HCT116 (cell line): ENCODE results near the gene WDR83. TPM values are rescaled to one million over a fixed set of nuclear protein-coding genes. Genes with fewer than 3 reads are reported as not detected.

Experiments used
- ATAC-seq: fragments of 200-7000 bp; cut with Tn5 transposase; 2 replicates; pipeline ENCODE4 v1.9.1; 2020; ENCODE audit warnings: mild to moderate bottlenecking, moderate library complexity
- BruUV-seq: library from RNA; stranded (reverse); fragments of 400-500 nt; replicated peaks from 2 replicates; lab custom pipeline; 2021; lab: Mats Ljungman, UMichigan
- CTCF ChIA-PET: fragments of 300-600 bp; sonication (Branson Sonifier 250); formaldehyde crosslinking; loops from one replicate; lab custom pipeline; 2021; ENCODE audit warnings: antibody characterized with exemption; lab: Charles Lee
- POLR2A ChIA-PET: fragments of 300-600, 350-600 bp; sonication (Branson Sonifier 250); formaldehyde crosslinking; loops from one replicate; lab custom pipeline; 2021; ENCODE audit warnings: antibody characterized with exemption; lab: Charles Lee
- RAD21 ChIA-PET, 2 experiments: fragments of 300-600 bp; sonication (Branson Sonifier 250); formaldehyde crosslinking; loops; one replicate each; lab custom pipeline; 2023; ENCODE audit warnings: low total read pairs in 2 of 2; ENCODE audit not compliant: uncharacterized antibody in 2 of 2, unreplicated experiment in 2 of 2, low non-redundant PET in 1 of 2; lab: Charles Lee
- DNase-seq: peaks from one replicate; pipeline ENCODE4 v3.0.0-alpha.2; 2010; ENCODE audit warnings: low read depth, low spot score
- H2AFZ ChIP-seq: fragments of 200-600 bp; shearing (Covaris generic), sonication (generic); 2 replicates; pipeline ENCODE4 v1.6.1; 2017; ENCODE audit warnings: low read depth, mixed run types, mixed read lengths, antibody characterized with exemption, low read length; ENCODE audit not compliant: poor library complexity, severe bottlenecking
- H3K27ac ChIP-seq: 2 replicates; pipeline ENCODE4 v1.5.1; 2012; ENCODE audit warnings: low read depth, low read length
- H3K27me3 ChIP-seq: fragments of 200-600 bp; sonication (generic); 2 replicates; pipeline ENCODE4 v1.6.1; 2016; ENCODE audit warnings: mixed run types, low read length, mixed read lengths; ENCODE audit not compliant: insufficient read depth
- H3K36me3 ChIP-seq, 2 experiments: fragments of 200-500 bp in 1 of 2; fragments of 200-600 bp in 1 of 2; sonication (Bioruptor generic) in 1 of 2; sonication (generic) in 1 of 2; 2 replicates each; pipeline versions ENCODE4 v1.5.1 to v1.6.1; 2014 to 2016; ENCODE audit warnings: low read length in 2 of 2, inconsistent platforms in 1 of 2, mixed read lengths in 1 of 2, mixed run types in 1 of 2; ENCODE audit not compliant: insufficient read depth in 2 of 2, control insufficient read depth in 1 of 2
- H3K4me1 ChIP-seq, 2 experiments: fragments of 200-600 bp in 1 of 2; sonication (generic) in 1 of 2; 2 replicates each; pipeline versions ENCODE4 v1.5.1 to v1.6.1; 2012 to 2017; ENCODE audit warnings: low read length in 2 of 2, inconsistent platforms in 1 of 2, mild to moderate bottlenecking in 1 of 2, mixed read lengths in 1 of 2, mixed run types in 1 of 2, moderate library complexity in 1 of 2; ENCODE audit not compliant: insufficient read depth in 2 of 2, control insufficient read depth in 1 of 2
- H3K4me2 ChIP-seq: fragments of 200-600 bp; sonication (generic); 2 replicates; pipeline ENCODE4 v1.6.1; 2017; ENCODE audit warnings: mixed run types, low read length, mixed read lengths
- H3K4me3 ChIP-seq, 2 experiments: fragments of 200-600 bp in 1 of 2; sonication (generic) in 1 of 2; replicated peaks in 1 of 2; 2 replicates each; pipeline ENCODE4 v1.5.1; 2011 to 2016; ENCODE audit warnings: low read length in 2 of 2, control low read depth in 1 of 2, low read depth in 1 of 2, mild to moderate bottlenecking in 1 of 2, mixed read lengths in 1 of 2, mixed run types in 1 of 2
- H3K79me2 ChIP-seq: fragments of 200-600 bp; sonication (generic); 2 replicates; pipeline ENCODE4 v1.6.1; 2017; ENCODE audit warnings: mild to moderate bottlenecking, mixed run types, low read length, moderate library complexity, mixed read lengths; ENCODE audit not compliant: insufficient read depth
- H3K9ac ChIP-seq: fragments of 200-600 bp; sonication (generic); 2 replicates; pipeline ENCODE4 v1.6.1; 2016; ENCODE audit warnings: low read length, mixed read lengths
- H3K9me2 ChIP-seq: fragments of 200-600 bp; sonication (generic), shearing (Covaris generic); 2 replicates; pipeline ENCODE4 v1.6.1; 2017; ENCODE audit warnings: mixed run types, mild to moderate bottlenecking, moderate library complexity; ENCODE audit not compliant: insufficient read depth
- H3K9me3 ChIP-seq, 2 experiments: fragments of 200-500 bp in 1 of 2; fragments of 200-600 bp in 1 of 2; sonication (Bioruptor generic) in 1 of 2; sonication (generic) in 1 of 2; 2 replicates each; pipeline ENCODE4 v1.6.1; 2014 to 2017; ENCODE audit warnings: low read length in 2 of 2, mixed read lengths in 2 of 2, inconsistent platforms in 1 of 2, low read depth in 1 of 2, mild to moderate bottlenecking in 1 of 2, mixed run types in 1 of 2, moderate library complexity in 1 of 2; ENCODE audit not compliant: control insufficient read depth in 1 of 2, insufficient read depth in 1 of 2
- H4K20me1 ChIP-seq: fragments of 200-600 bp; sonication (generic), shearing (Covaris generic); 2 replicates; pipeline ENCODE4 v1.6.1; 2017; ENCODE audit warnings: mixed run types, mild to moderate bottlenecking, moderate library complexity; ENCODE audit not compliant: insufficient read depth
- FOSL1 ChIP-seq: IDR thresholded peaks from 2 replicates; pipeline ENCODE4 v1.6.1; 2012; ENCODE audit warnings: low read depth
- RAD21 ChIP-seq: IDR thresholded peaks from 2 replicates; pipeline ENCODE4 v1.6.1; 2012; ENCODE audit warnings: low read depth, mild to moderate bottlenecking
- SIN3A ChIP-seq: IDR thresholded peaks from 2 replicates; pipeline ENCODE4 v1.6.1; 2012; ENCODE audit warnings: low read depth
- SP1 ChIP-seq: IDR thresholded peaks from 2 replicates; pipeline ENCODE4 v1.6.1; 2012; ENCODE audit warnings: low read depth
- TCF7L2 ChIP-seq: IDR thresholded peaks from 2 replicates; pipeline ENCODE4 v1.7.0; 2011; ENCODE audit warnings: borderline replicate concordance, inconsistent platforms; ENCODE audit not compliant: insufficient read depth, insufficient read length; ENCODE audit errors: extremely low read depth
- YY1 ChIP-seq: IDR thresholded peaks from 2 replicates; pipeline ENCODE4 v1.6.1; 2011; ENCODE audit warnings: low read length, low read depth, moderate library complexity, mild to moderate bottlenecking; ENCODE audit not compliant: insufficient replicate concordance; ENCODE audit errors: extremely low read depth
- intact Hi-C: fragments of 100-400 bp; cut with micrococcal nuclease; formaldehyde crosslinking; loops from 2 replicates; pipeline ENCODE4 v1.10.0; 2022
- total RNA-seq: library from RNA; stranded (reverse); gene quantifications from one replicate; pipeline ENCODE4 v1.2.1, GENCODE V29; 2021; ENCODE audit not compliant: unreplicated experiment
- TF ChIP-seq, protein P1 (sequence below), 3 experiments: fragments of 200-600 bp in 1 of 3; sonication (generic) in 1 of 3; IDR thresholded peaks in 2 of 3; conservative IDR thresholded peaks in 1 of 3; 2 replicates each; pipeline ENCODE4 v1.5.1; 2012 to 2017; ENCODE audit warnings: low read depth in 2 of 3, low read length in 2 of 3, antibody characterized with exemption in 1 of 3, borderline replicate concordance in 1 of 3, control low read depth in 1 of 3, mild to moderate bottlenecking in 1 of 3, mixed read lengths in 1 of 3, mixed run types in 1 of 3, moderate library complexity in 1 of 3; ENCODE audit not compliant: insufficient read depth in 1 of 3
- TF ChIP-seq, protein P2 (sequence below): IDR thresholded peaks from 2 replicates; pipeline ENCODE4 v1.6.1; 2012; ENCODE audit warnings: low read depth
- TF ChIP-seq, protein P3 (sequence below): IDR thresholded peaks from 2 replicates; pipeline ENCODE4 v1.6.1; 2011; ENCODE audit warnings: mild to moderate bottlenecking, low read length, moderate library complexity; ENCODE audit not compliant: insufficient replicate concordance; ENCODE audit errors: extremely low read depth
- TF ChIP-seq, protein P4 (sequence below): IDR thresholded peaks from 2 replicates; pipeline ENCODE4 v1.6.1; 2012

Gene WDR83
- total RNA-seq, 1 experiment from 2014 or later = 20.1 TPM

DNA sequence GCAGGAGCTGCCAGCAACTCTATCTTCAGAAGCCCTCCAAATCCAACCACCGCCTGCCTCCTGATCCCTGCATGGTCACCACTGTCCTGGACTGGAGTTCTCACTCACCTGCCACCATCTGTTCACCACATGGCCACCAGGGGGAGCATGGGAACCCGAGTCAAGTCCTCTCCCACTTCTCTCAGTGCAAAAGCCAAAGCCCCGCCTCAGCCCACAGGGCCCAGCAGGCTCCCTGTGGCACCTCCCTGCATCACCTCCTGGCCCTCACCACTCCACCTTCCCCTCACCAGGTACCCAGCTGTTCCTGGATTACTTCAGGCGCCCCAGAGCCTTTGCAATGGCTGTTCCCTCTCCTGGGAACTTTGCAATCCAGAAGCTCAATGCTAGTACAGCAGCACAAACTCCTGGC lies 9.8 kb downstream of the WDR83 start:
- Histone ChIP-seq H4K20me1 (no peaks in the 10 kb centered on the region), H3K27ac (no peak overlapping the region), H3K9ac (no peak overlapping the region), H3K79me2 (peaks cover 30% of the 10 kb centered on the region), H3K4me1 (peaks cover 5 to 13% of the 10 kb centered on the region in 2 experiments; a peak in 3 of 4 replicates), H3K9me3 (no peaks in the 10 kb centered on the region), H3K27me3 (no peaks in the 10 kb centered on the region), H3K36me3 (peaks cover 25 to 58% of the 10 kb centered on the region in 2 experiments; a peak in 3 of 4 replicates), H3K4me3 (no peak overlapping the region), H2AFZ (no peak overlapping the region), H3K4me2 (no peak overlapping the region), H3K9me2 (no peaks in the 10 kb centered on the region)
- intact Hi-C loops = loop anchor here (2.0 kb wide), 1 partner anchor 120 kb away; no protein-coding TSS in a partner anchor
- CTCF ChIA-PET = interaction anchor here (1.0 to 1.7 kb wide), 3 partner anchors 12 to 119 kb away, joined by 4 to 7 read pairs (median 4); no protein-coding TSS in a partner anchor
- TF ChIP-seq SIN3A (no peak), RAD21 (peak; percentile 63), SP1 (no peak)
- TF ChIP-seq, protein P1, sequence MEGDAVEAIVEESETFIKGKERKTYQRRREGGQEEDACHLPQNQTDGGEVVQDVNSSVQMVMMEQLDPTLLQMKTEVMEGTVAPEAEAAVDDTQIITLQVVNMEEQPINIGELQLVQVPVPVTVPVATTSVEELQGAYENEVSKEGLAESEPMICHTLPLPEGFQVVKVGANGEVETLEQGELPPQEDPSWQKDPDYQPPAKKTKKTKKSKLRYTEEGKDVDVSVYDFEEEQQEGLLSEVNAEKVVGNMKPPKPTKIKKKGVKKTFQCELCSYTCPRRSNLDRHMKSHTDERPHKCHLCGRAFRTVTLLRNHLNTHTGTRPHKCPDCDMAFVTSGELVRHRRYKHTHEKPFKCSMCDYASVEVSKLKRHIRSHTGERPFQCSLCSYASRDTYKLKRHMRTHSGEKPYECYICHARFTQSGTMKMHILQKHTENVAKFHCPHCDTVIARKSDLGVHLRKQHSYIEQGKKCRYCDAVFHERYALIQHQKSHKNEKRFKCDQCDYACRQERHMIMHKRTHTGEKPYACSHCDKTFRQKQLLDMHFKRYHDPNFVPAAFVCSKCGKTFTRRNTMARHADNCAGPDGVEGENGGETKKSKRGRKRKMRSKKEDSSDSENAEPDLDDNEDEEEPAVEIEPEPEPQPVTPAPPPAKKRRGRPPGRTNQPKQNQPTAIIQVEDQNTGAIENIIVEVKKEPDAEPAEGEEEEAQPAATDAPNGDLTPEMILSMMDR (IDR thresholded peaks at IDR 0.05 in 2 of 3, conservative IDR thresholded peaks at IDR 0.05 in 1 of 3; ENCODE audit: borderline replicate concordance in 1 of 3, insufficient read depth in 1 of 3, low read depth in 2 of 3, low read length in 2 of 3) = peak; percentile 61 to 94 (median 91)
- ATAC-seq (peak; percentile 69), DNase-seq (peak; percentile 67)
- POLR2A ChIA-PET = no interaction called here
- RAD21 ChIA-PET = no interaction called here
- BruUV-seq = no TSS peak

DNA sequence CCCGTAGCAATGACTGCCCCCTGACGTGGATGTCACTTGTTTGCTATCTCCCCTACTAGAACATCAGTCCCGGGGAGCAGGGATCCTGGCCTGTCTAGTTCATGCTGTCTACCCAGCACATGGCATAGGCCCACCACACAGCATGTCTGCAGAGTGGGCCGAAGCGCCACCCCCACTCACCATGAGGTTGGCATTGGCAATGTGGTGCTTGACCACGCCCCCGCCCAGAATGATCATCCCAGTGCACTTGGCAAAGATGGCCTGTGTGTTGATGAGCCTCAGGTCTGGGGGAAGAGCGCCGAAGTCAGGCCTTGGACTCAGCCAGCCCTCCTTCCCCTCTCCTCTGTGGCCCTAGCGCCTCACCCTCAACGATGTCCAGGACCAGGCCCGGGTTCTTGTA lies 10.3 kb downstream of the WDR83 start:
- Histone ChIP-seq H3K9ac (no peak overlapping the region), H3K79me2 (peaks cover 30% of the 10 kb centered on the region), H3K9me2 (no peaks in the 10 kb centered on the region), H3K27ac (no peak overlapping the region), H3K9me3 (no peaks in the 10 kb centered on the region), H3K4me3 (no peak overlapping the region), H3K36me3 (peaks cover 25 to 55% of the 10 kb centered on the region in 2 experiments; a peak in 3 of 4 replicates), H4K20me1 (no peaks in the 10 kb centered on the region), H3K4me2 (no peak overlapping the region), H3K4me1 (peaks cover 5 to 13% of the 10 kb centered on the region in 2 experiments; a peak in 3 of 4 replicates), H2AFZ (no peak overlapping the region), H3K27me3 (no peaks in the 10 kb centered on the region)
- no TSS peak for BruUV-seq
- DNase-seq (no peak), ATAC-seq (no peak)
- RAD21 ChIA-PET = no interaction called here
- intact Hi-C loops = loop anchor here (2.0 kb wide), 1 partner anchor 120 kb away; no protein-coding TSS in a partner anchor
- POLR2A ChIA-PET = no interaction called here
- CTCF ChIA-PET = interaction anchor here (1.0 to 1.7 kb wide), 3 partner anchors 13 to 119 kb away, joined by 4 to 7 read pairs (median 4); no protein-coding TSS in a partner anchor
- TF ChIP-seq, protein P2, sequence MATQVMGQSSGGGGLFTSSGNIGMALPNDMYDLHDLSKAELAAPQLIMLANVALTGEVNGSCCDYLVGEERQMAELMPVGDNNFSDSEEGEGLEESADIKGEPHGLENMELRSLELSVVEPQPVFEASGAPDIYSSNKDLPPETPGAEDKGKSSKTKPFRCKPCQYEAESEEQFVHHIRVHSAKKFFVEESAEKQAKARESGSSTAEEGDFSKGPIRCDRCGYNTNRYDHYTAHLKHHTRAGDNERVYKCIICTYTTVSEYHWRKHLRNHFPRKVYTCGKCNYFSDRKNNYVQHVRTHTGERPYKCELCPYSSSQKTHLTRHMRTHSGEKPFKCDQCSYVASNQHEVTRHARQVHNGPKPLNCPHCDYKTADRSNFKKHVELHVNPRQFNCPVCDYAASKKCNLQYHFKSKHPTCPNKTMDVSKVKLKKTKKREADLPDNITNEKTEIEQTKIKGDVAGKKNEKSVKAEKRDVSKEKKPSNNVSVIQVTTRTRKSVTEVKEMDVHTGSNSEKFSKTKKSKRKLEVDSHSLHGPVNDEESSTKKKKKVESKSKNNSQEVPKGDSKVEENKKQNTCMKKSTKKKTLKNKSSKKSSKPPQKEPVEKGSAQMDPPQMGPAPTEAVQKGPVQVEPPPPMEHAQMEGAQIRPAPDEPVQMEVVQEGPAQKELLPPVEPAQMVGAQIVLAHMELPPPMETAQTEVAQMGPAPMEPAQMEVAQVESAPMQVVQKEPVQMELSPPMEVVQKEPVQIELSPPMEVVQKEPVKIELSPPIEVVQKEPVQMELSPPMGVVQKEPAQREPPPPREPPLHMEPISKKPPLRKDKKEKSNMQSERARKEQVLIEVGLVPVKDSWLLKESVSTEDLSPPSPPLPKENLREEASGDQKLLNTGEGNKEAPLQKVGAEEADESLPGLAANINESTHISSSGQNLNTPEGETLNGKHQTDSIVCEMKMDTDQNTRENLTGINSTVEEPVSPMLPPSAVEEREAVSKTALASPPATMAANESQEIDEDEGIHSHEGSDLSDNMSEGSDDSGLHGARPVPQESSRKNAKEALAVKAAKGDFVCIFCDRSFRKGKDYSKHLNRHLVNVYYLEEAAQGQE = no peak
- TF ChIP-seq YY1 = no peak
- TF ChIP-seq, protein P3, sequence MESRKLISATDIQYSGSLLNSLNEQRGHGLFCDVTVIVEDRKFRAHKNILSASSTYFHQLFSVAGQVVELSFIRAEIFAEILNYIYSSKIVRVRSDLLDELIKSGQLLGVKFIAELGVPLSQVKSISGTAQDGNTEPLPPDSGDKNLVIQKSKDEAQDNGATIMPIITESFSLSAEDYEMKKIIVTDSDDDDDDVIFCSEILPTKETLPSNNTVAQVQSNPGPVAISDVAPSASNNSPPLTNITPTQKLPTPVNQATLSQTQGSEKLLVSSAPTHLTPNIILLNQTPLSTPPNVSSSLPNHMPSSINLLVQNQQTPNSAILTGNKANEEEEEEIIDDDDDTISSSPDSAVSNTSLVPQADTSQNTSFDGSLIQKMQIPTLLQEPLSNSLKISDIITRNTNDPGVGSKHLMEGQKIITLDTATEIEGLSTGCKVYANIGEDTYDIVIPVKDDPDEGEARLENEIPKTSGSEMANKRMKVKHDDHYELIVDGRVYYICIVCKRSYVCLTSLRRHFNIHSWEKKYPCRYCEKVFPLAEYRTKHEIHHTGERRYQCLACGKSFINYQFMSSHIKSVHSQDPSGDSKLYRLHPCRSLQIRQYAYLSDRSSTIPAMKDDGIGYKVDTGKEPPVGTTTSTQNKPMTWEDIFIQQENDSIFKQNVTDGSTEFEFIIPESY = no peak
- no peak for TF ChIP-seq FOSL1
- no peak for TF ChIP-seq TCF7L2
- TF ChIP-seq, protein P4, sequence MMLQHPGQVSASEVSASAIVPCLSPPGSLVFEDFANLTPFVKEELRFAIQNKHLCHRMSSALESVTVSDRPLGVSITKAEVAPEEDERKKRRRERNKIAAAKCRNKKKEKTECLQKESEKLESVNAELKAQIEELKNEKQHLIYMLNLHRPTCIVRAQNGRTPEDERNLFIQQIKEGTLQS = no peak
